Measurements from ENCODE around the gene PTTG1IP. TPM values are rescaled to one million over a fixed set of nuclear protein-coding genes. Genes with fewer than 3 reads are reported as not detected.

The PTTG1IP gene
- total and polyA plus RNA-seq, 8 donors: 61.3 to 253 (median 114) TPM

GRCh38 chr21:44846485-44847260 is 26.8 kb downstream of the PTTG1IP start:
- Histone ChIP-seq H3K36me3 (peaks cover 27 to 41% (median 38%) of the 10 kb centered on the region in 4 donors), H3K4me1 (peaks cover 19 to 29% (median 23%) of the 10 kb centered on the region in 4 donors), H3K9me3 (no peaks in the 10 kb centered on the region), H3K27ac (peak overlapping the region in 3 of 5 donors; percentile 12 to 59 (median 24)), H3K27me3 (peaks cover 0 to 22% (median 3%) of the 10 kb centered on the region in 3 donors), H3K4me3 (peak overlapping the region in 1 of 4 donors; percentile 29)
- intact Hi-C loops (cut with DNase I; ENCODE audit: low total_unique reads): no loop called here
- 14 to 42% (median 38%) methylated on average over 15 to 27 of the region's 27 CpGs for WGBS, 5 donors
- peak; percentile 60 to 78 for DNase-seq
- TF ChIP-seq EP300 (IDR thresholded peaks at IDR 0.05) (no peak), CTCF (IDR thresholded peaks at IDR 0.05) (no peak), POLR2AphosphoS5 (IDR thresholded peaks at IDR 0.05) (no peak), POLR2A (IDR thresholded peaks at IDR 0.05) (no peak)

GRCh38 chr21:44846224-44846484 is 27.3 kb downstream of the PTTG1IP start:
- 12 to 23% (median 22%) methylated on average over 1 of the region's 1 CpG for WGBS, 5 donors
- DNase-seq: no peak
- H3K27ac ChIP-seq: peak overlapping the region in 3 of 5 donors; percentile 12 to 59 (median 24)
- peaks cover 0 to 27% (median 3%) of the 10 kb centered on the region in 3 donors for H3K27me3 ChIP-seq
- intact Hi-C loops (cut with DNase I; ENCODE audit: low total_unique reads): no loop called here
- H3K9me3 ChIP-seq: no peaks in the 10 kb centered on the region
- H3K4me1 ChIP-seq: peaks cover 19 to 24% (median 23%) of the 10 kb centered on the region in 4 donors
- TF ChIP-seq POLR2AphosphoS5 (IDR thresholded peaks at IDR 0.05): no peak
- H3K36me3 ChIP-seq: peaks cover 23 to 36% (median 33%) of the 10 kb centered on the region in 4 donors
- H3K4me3 ChIP-seq: peak overlapping the region; percentile 29 to 44 (median 36)

- peaks cover 0 to 32% (median 3%) of the 10 kb centered on the region in 3 donors for H3K27me3 ChIP-seq
- no peaks in the 10 kb centered on the region for H3K9me3 ChIP-seq
- H3K36me3 ChIP-seq: peaks cover 18 to 30% (median 28%) of the 10 kb centered on the region in 4 donors
- intact Hi-C loops (cut with DNase I; ENCODE audit: low total_unique reads): no loop called here
- peak; percentile 65 to 84 for DNase-seq
- 2 to 8% (median 4%) methylated on average over 14 to 34 of the region's 34 CpGs for WGBS, 5 donors
- H3K4me1 ChIP-seq: peaks cover 19 to 24% (median 23%) of the 10 kb centered on the region in 4 donors
- peak overlapping the region in 3 of 5 donors; percentile 12 to 59 (median 24) for H3K27ac ChIP-seq
- TF ChIP-seq CTCF (IDR thresholded peaks at IDR 0.05) (no peak), POLR2A (IDR thresholded peaks at IDR 0.05) (no peak), POLR2AphosphoS5 (IDR thresholded peaks at IDR 0.05) (peak in 1 of 3 donors; percentile 32)
- H3K4me3 ChIP-seq: peak overlapping the region; percentile 29 to 44 (median 36)
These were observed 27.9 kb downstream of the PTTG1IP start for GRCh38 chr21:44845418-44846223.

- WGBS, 5 donors: 56 to 67% (median 66%) methylated on average over 16 of the region's 16 CpGs
- no peak for DNase-seq
- H3K27ac ChIP-seq: no peak overlapping the region
- peaks cover 4 to 17% (median 14%) of the 10 kb centered on the region in 4 donors for H3K36me3 ChIP-seq
- TF ChIP-seq POLR2AphosphoS5 (IDR thresholded peaks at IDR 0.05): no peak
- TF ChIP-seq POLR2A (IDR thresholded peaks at IDR 0.05): no peak
- TF ChIP-seq CTCF (IDR thresholded peaks at IDR 0.05): no peak
- TF ChIP-seq EP300 (IDR thresholded peaks at IDR 0.05): no peak
- peaks cover 0 to 35% (median 3%) of the 10 kb centered on the region in 3 donors for H3K27me3 ChIP-seq
- H3K4me1 ChIP-seq: peaks cover 19 to 24% (median 23%) of the 10 kb centered on the region in 4 donors
- intact Hi-C loops (cut with DNase I; ENCODE audit: low total_unique reads): no loop called here
- H3K4me3 ChIP-seq: no peak overlapping the region
- no peaks in the 10 kb centered on the region for H3K9me3 ChIP-seq
These were observed 29.2 kb downstream of the PTTG1IP start for GRCh38 chr21:44844256-44844655.

Data from stomach (tissue), 9 donors.